OCI-LY3 (cell line): ENCODE data around the gene TRMT1.

ENCODE experiments used
- CTCF ChIP-seq: fragments of 200-600, 300-600 bp; sonication (generic); IDR thresholded peaks from 2 replicates; pipeline ENCODE4 v1.5.1; 2014; ENCODE audit warnings: antibody characterized with exemption, low read length, low read depth
- EZH2phosphoT487 ChIP-seq: fragments of 200-600 bp; shearing (Covaris generic); IDR thresholded peaks from 2 replicates; pipeline ENCODE4 v1.6.1; 2018; ENCODE audit warnings: antibody characterized with exemption, mixed run types, low read depth

GRCh38 chr19:13055213-13056051, 61.1 kb downstream of the TRMT1 start:
- TF ChIP-seq CTCF (no peak), EZH2phosphoT487 (no peak)
